Stomach (tissue), 4 donors: Measurements from ENCODE around the gene BLID.

Experiments
- CTCF ChIP-seq, 7 experiments: fragments of 450-650 bp in 4 of 7; fragments of 200-600 bp in 3 of 7; sonication (generic) in 3 of 7; IDR thresholded peaks; one replicate each; pipeline ENCODE4 v1.5.1; 2016 to 2019; ENCODE audit warnings: antibody characterized with exemption in 7 of 7, control low read depth in 2 of 7, mild to moderate bottlenecking in 1 of 7
- EP300 ChIP-seq: sonication (generic); formaldehyde crosslinking; IDR thresholded peaks from one replicate; pipeline ENCODE4 v1.6.1; 2017; ENCODE audit warnings: antibody characterized with exemption
- POLR2A ChIP-seq, 4 donors: fragments of 450-650 bp; IDR thresholded peaks; one replicate each; pipeline ENCODE4 v1.6.1; 2016; ENCODE audit warnings: antibody characterized with exemption in 4 of 4, control low read depth in 2 of 4, mild to moderate bottlenecking in 1 of 4, moderate library complexity in 1 of 4
- POLR2AphosphoS5 ChIP-seq, 3 donors: sonication (generic); formaldehyde crosslinking; IDR thresholded peaks; one replicate each; pipeline ENCODE4 v1.6.1; 2016; ENCODE audit warnings: antibody characterized with exemption in 3 of 3

DNA sequence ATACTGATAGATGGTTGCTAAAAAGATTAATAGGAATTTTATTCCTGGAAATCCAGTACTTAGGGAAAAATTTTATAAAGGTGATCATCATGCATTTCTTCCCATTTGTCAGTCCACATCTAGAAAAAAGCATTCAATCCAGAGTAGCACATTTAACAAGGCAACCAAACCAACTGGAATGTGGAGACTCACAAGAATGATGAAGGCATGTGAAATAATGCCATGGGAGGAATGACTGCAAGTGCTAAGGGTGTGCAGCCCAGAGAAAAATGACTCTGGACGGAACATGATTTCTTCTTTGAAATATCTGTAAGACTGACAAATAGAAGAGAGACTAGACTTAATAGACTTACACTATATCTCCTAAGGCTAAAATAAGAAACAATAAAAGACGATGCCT, 33.8 kb downstream of the BLID start:
- TF ChIP-seq CTCF (IDR thresholded peaks at IDR 0.05), result no peak
- no peak for TF ChIP-seq POLR2A (IDR thresholded peaks at IDR 0.05)
- TF ChIP-seq POLR2AphosphoS5 (IDR thresholded peaks at IDR 0.05), result no peak
- TF ChIP-seq EP300, result no peak
